Measurements from ENCODE around the gene PRR5.

PRR5 gene

DNA sequence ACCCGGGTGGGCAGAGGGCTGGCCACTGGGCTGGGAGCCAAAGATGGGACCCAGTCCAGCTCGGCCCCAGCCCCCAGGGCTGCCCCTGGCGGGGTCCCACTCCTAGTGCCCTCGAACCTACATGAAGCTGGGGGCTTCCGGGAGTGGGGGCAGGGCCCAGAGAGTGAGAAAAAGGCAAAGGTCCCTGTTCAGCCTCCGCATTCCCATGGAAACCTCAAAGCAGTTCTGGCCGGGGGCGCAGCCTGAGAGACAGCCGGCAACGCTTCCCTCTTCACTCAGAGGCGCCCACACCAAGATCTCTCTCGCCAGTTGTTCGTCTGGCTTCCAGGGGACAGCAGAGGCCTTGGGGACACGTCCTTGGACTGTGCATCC lies 28.0 kb downstream of the PRR5 start:
- H3K4me3 ChIP-seq (ENCODE audit: low read depth, low read length), result no peak overlapping the region
- DNase-seq (ENCODE audit: low read depth), result no peak
- TF ChIP-seq, protein P1, sequence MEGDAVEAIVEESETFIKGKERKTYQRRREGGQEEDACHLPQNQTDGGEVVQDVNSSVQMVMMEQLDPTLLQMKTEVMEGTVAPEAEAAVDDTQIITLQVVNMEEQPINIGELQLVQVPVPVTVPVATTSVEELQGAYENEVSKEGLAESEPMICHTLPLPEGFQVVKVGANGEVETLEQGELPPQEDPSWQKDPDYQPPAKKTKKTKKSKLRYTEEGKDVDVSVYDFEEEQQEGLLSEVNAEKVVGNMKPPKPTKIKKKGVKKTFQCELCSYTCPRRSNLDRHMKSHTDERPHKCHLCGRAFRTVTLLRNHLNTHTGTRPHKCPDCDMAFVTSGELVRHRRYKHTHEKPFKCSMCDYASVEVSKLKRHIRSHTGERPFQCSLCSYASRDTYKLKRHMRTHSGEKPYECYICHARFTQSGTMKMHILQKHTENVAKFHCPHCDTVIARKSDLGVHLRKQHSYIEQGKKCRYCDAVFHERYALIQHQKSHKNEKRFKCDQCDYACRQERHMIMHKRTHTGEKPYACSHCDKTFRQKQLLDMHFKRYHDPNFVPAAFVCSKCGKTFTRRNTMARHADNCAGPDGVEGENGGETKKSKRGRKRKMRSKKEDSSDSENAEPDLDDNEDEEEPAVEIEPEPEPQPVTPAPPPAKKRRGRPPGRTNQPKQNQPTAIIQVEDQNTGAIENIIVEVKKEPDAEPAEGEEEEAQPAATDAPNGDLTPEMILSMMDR (IDR thresholded peaks at IDR 0.05; ENCODE audit: low read depth, low read length, missing control alignments), result no peak

DNA sequence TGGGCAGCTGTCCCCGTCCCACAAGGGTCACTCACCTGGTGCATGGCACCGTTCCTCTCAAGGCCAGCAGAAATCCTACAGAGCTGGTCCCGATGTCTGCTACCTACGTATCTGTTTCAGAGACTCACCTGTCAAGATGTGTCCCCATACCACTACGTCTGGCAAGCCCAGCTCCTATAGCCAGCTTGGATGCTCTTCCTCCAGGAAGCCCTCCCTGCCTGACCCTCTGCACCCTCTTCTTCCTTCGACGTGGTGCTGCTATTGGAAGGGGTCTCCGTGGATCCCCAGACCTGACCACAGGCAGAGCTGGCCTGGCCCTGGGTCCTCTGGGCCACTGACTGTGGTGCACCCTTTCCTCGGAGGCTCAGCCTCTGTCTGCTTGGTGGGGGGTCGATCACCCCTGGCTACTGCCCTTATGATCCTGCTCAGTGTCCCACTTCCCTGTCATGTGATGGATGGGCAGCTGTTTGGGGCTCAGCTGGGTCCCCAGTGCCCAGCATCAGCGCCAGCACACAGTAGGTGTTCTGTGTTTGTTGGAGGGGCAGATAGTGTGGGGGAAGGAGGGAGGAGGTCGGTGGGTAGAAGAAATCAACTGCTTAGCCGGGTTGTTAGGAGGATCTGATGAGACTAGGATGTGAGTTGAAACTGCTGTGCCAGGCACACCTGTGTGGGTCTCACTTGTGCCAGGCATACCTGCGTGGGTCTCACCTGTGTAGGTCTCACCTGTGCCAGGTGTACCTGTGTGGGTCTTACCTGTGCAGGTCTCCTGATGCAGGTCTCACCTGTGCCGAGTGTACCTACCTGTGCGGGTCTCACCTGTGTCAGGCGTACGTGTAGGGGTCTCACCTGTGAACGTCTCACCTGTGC lies 28.7 kb downstream of the PRR5 start:
- TF ChIP-seq, protein P1 (IDR thresholded peaks at IDR 0.05; ENCODE audit: low read depth, low read length, missing control alignments), result no peak
- no peak for DNase-seq (ENCODE audit: low read depth)
- no peak overlapping the region for H3K4me3 ChIP-seq (ENCODE audit: low read depth, low read length)

DNA sequence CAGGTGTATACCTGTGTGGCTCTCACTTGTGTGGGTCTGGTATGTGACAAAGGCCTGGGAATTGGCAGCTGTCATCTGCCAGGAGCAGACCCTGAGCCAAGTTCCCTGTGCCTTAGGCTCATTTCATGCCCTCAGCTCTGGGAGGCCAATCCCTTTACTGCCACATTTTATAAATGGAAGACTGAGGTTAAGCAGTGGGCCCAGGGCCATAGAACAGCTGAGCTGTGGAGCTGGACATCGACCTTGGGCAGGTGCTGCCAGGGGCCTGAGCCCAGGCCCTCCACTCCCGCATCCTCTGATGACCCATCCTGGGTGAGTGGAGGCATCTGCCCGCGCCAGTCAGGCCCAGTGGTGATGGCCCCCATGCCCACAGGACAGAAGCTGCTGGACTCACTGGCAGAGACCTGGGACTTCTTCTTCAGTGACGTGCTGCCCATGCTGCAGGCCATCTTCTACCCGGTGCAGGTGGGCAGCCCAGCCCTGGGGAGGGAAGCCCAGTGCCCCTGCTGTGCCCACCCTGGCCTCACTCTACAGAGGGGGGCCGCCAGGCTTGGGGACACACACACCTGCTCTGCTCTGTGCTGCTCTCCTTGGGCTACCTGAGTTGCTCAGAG lies 29.5 kb downstream of the PRR5 start:
- no peak overlapping the region for H3K4me3 ChIP-seq (ENCODE audit: low read depth, low read length)
- TF ChIP-seq, protein P1 (IDR thresholded peaks at IDR 0.05; ENCODE audit: low read depth, low read length, missing control alignments), result no peak
- DNase-seq (ENCODE audit: low read depth), result no peak

- TF ChIP-seq, protein P1 (IDR thresholded peaks at IDR 0.05; ENCODE audit: low read depth, low read length, missing control alignments), result no peak
- no peak overlapping the region for H3K4me3 ChIP-seq (ENCODE audit: low read depth, low read length)
- DNase-seq (ENCODE audit: low read depth), result no peak
These were observed 30.1 kb downstream of the PRR5 start for GRCh38 chr22:44732017-44732561.

DNA sequence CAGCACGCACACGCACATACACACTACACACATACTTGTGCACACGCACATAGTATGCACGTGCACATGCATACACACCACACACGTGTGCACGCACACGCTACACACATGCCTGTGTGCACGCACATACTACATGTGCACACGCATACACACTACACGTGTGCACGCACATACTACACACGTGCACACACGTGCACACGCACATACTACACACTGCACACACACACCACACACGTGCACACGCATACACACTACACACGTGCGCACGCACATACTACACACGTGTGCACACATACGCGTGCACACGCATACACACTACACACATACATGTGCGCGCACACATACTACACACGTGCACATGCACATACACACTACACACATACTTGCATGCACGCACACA lies 30.7 kb downstream of the PRR5 start:
- no peak overlapping the region for H3K4me3 ChIP-seq (ENCODE audit: low read depth, low read length)
- TF ChIP-seq, protein P1 (IDR thresholded peaks at IDR 0.05; ENCODE audit: low read depth, low read length, missing control alignments), result no peak
- no peak for DNase-seq (ENCODE audit: low read depth)

GRCh38 chr22:44733426-44734106 lies 31.6 kb downstream of the PRR5 start:
- no peak for DNase-seq (ENCODE audit: low read depth)
- TF ChIP-seq, protein P1 (IDR thresholded peaks at IDR 0.05; ENCODE audit: low read depth, low read length, missing control alignments), result no peak
- H3K4me3 ChIP-seq (ENCODE audit: low read depth, low read length), result no peak overlapping the region
